Activated T-cell treated with anti-CD3 and anti-CD28 coated beads for 48 hours (primary cell): Measurements from ENCODE around the gene WDR72.
"Not testable (repeated sequence)": the region's sequence is repeated elsewhere in the genome, so short reads cannot be mapped to it uniquely, and the experiment has no call there.

Experiments used
- DNase-seq: peaks from one replicate; pipeline ENCODE4 v3.0.0-alpha.2; 2020; ENCODE audit warnings: low read depth

The WDR72 gene

GRCh38 chr15:53709821-53710220 lies 49.6 kb downstream of the WDR72 start:
- no peak for DNase-seq

GRCh38 chr15:53695365-53695764 lies 64.1 kb downstream of the WDR72 start:
- no peak for DNase-seq

GRCh38 chr15:53694476-53694874 lies 65.0 kb downstream of the WDR72 start:
- DNase-seq, result no peak

- no peak for DNase-seq
Observed at GRCh38 chr15:53693729-53694475, 65.6 kb downstream of the WDR72 start.

GRCh38 chr15:53684162-53684561 lies 75.3 kb downstream of the WDR72 start:
- not testable (repeated sequence) for DNase-seq

GRCh38 chr15:53681056-53681455 lies 78.4 kb downstream of the WDR72 start:
- DNase-seq, result no peak

GRCh38 chr15:53675832-53676231 lies 83.6 kb downstream of the WDR72 start:
- no peak for DNase-seq

GRCh38 chr15:53671545-53671944 lies 87.9 kb downstream of the WDR72 start:
- no peak for DNase-seq

- DNase-seq, result no peak
Observed at GRCh38 chr15:53670701-53671100, 88.8 kb downstream of the WDR72 start.

GRCh38 chr15:53665930-53666329 lies 93.5 kb downstream of the WDR72 start:
- no peak for DNase-seq

- DNase-seq, result no peak
Observed at GRCh38 chr15:53658827-53659555, 100.5 kb downstream of the WDR72 start.

GRCh38 chr15:53658255-53658654 lies 101.2 kb downstream of the WDR72 start:
- no peak for DNase-seq

GRCh38 chr15:53648934-53649333 lies 110.5 kb downstream of the WDR72 start:
- no peak for DNase-seq

GRCh38 chr15:53644660-53645059 lies 114.8 kb downstream of the WDR72 start:
- DNase-seq, result no peak

- DNase-seq, result no peak
Observed at GRCh38 chr15:53634517-53635106, 124.9 kb downstream of the WDR72 start.

- no peak for DNase-seq
Observed at GRCh38 chr15:53627279-53627678, 132.2 kb downstream of the WDR72 start.

GRCh38 chr15:53625962-53626845 lies 133.3 kb downstream of the WDR72 start:
- no peak for DNase-seq

GRCh38 chr15:53625260-53625659 lies 134.2 kb downstream of the WDR72 start:
- DNase-seq, result no peak

- DNase-seq, result no peak
Observed at GRCh38 chr15:53618461-53618860, 141.0 kb downstream of the WDR72 start.

- no peak for DNase-seq
Observed at GRCh38 chr15:53611145-53611920, 148.1 kb downstream of the WDR72 start.

- DNase-seq, result no peak
Observed at GRCh38 chr15:53591041-53591440, 168.4 kb downstream of the WDR72 start.
